Suprapubic skin (tissue), 3 donors: ENCODE measurements around the gene DIRAS1.

Source experiments
- CTCF ChIP-seq, 2 donors: fragments of 200-600 bp in 1 of 2; fragments of 450-650 bp in 1 of 2; sonication (generic) in 1 of 2; IDR thresholded peaks; one replicate each; pipeline ENCODE4 v1.5.1; 2016 to 2019; ENCODE audit warnings: antibody characterized with exemption in 2 of 2, mild to moderate bottlenecking in 1 of 2, moderate library complexity in 1 of 2
- POLR2A ChIP-seq, 2 donors: fragments of 450-650 bp; IDR thresholded peaks; one replicate each; pipeline ENCODE4 v1.6.1; 2017; ENCODE audit warnings: antibody characterized with exemption in 2 of 2, mild to moderate bottlenecking in 2 of 2, moderate library complexity in 2 of 2

- TF ChIP-seq CTCF (IDR thresholded peaks at IDR 0.05) = no peak
- TF ChIP-seq POLR2A (IDR thresholded peaks at IDR 0.05) = no peak
Measured at GRCh38 chr19:2755448-2755705, 34.2 kb upstream of the DIRAS1 start.
